Stimulated activated effector memory CD8-positive, alpha-beta T cell treated with anti-CD3 and anti-CD28 coated beads, Interleukin-12 subunit alpha, Interleukin-12 subunit beta, amount 100 ng/mL, for 72 hours (primary cell): ENCODE measurements around the gene CAPN8.
"Not testable (repeated sequence)": the region's sequence is repeated elsewhere in the genome, so short reads cannot be mapped to it uniquely, and the experiment has no call there.

Experiments
- ATAC-seq: fragments of 150-1000 bp; cut with Tn5 transposase; 2 replicates; pipeline ENCODE4 v1.10.0; 2021
- DNase-seq, 2 donors: peaks; one replicate each; pipeline ENCODE4 v3.0.0; 2021 to 2022; ENCODE audit warnings: low spot score in 2 of 2
- H3K27ac Mint-ChIP-seq: one replicate; pipeline ENCODE4 v1.8.0; 2022; ENCODE audit warnings: mild to moderate bottlenecking, mixed read lengths
- H3K36me3 Mint-ChIP-seq: one replicate; pipeline ENCODE4 v1.8.0; 2022; ENCODE audit warnings: mild to moderate bottlenecking, mixed read lengths
- H3K4me1 Mint-ChIP-seq: one replicate; pipeline ENCODE4 v1.8.0; 2022; ENCODE audit warnings: mixed read lengths
- H3K4me3 Mint-ChIP-seq: one replicate; pipeline ENCODE4 v1.8.0; 2022; ENCODE audit warnings: mild to moderate bottlenecking, mixed read lengths
- H3K9me3 Mint-ChIP-seq: one replicate; pipeline ENCODE4 v1.8.0; 2022; ENCODE audit warnings: mixed read lengths

The CAPN8 gene

DNA sequence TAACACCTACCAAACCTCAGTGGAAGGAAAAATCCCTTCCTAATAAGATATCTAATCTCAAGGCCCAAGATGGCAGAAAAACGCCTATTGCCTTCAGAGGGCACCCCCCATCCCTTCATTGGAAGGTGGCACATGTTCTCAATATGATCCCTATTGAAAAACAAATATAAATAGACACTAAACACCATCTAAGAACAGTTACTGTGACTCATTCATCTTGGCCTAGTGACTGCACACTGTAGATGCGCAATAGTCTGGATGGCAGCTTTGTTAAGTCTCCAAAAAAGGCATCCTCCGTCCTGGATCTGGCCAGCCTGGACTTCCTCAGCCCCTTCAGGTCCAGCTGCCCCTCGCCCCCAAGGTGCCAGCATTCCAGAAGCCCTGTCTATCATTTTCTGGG, 121.9 kb downstream of the CAPN8 start:
- H3K27ac Mint-ChIP-seq, result no peak overlapping the region
- ATAC-seq, result no peak
- H3K4me3 Mint-ChIP-seq, result no peak overlapping the region
- no peaks in the 10 kb centered on the region for H3K4me1 Mint-ChIP-seq
- no peaks in the 10 kb centered on the region for H3K9me3 Mint-ChIP-seq
- DNase-seq, result no peak
- no peaks in the 10 kb centered on the region for H3K36me3 Mint-ChIP-seq

DNA sequence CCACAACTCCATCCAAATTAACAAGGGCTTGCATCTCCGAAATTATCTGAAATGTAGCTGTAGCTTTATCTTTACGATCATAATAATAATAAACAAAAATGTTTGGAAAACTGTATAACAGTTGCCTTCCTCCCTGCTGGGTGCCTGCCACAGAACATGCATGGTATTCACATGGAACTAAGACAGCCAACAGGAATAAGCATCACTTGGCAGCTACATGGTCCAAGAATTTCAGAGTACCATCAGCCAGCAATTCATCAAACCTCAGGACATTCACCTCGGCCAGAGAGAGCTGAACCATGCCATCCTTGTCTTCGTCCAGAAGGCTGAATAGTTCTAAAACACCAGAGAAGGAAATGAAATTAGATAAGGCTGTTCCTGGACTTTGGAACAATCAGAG, 122.7 kb downstream of the CAPN8 start:
- ATAC-seq (no peak), DNase-seq (no peak)
- Mint-ChIP-seq H3K4me3 (no peak overlapping the region), H3K27ac (no peak overlapping the region), H3K9me3 (no peaks in the 10 kb centered on the region), H3K36me3 (no peaks in the 10 kb centered on the region), H3K4me1 (no peaks in the 10 kb centered on the region)

DNA sequence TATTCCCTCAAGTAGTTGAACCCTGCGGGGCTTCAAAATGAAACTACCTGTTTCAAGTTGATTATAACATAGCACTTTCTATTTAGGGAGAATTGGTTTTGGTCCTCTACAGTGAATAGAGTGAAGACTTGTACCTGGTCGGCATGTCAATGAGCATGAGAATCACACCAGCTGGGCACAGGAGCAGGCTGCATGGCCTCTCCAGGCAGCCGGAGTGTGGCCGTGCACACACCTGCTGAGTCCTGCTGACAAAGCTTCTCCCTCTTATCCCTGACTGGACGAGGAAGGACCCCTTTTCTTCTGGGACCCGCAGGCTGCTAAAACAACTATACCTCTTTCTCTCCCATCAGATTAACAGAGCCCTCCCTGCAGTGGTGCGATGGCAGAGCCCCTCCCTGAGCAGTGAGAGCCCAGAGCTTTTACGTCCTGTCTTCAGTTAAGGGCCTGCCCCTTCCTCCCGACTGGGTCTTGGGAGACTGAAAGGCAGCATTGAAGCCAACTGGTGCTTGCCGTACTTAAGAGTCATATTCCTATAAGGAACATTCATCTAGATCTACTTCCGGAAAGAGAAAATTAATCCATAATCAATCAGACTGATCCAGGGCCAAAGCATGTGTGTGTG, 124.9 kb downstream of the CAPN8 start:
- Mint-ChIP-seq H3K9me3 (no peaks in the 10 kb centered on the region), H3K27ac (no peak overlapping the region), H3K36me3 (no peaks in the 10 kb centered on the region), H3K4me1 (no peaks in the 10 kb centered on the region), H3K4me3 (no peak overlapping the region)
- ATAC-seq (no peak), DNase-seq (no peak)

DNA sequence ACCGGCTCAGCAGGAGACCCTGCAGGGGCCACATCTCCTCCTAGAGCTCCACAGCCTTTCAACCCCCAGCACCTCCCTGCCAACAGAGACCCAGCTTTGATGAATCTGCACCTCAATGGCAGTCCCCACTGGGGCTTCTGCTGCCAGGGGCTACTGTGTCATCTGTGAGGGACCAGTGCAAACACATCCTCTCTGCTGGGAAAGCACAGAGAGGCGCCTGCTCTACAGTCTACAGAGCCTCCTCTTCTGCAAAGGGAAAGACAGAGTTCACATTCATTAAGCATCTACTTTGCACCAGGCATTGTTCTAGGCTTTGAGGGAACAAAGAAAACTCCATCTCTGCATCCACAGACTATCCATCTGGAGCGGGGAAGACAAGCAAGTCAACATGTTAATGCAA, 125.8 kb downstream of the CAPN8 start:
- ATAC-seq, result no peak
- Mint-ChIP-seq H3K27ac (no peak overlapping the region), H3K9me3 (no peaks in the 10 kb centered on the region), H3K36me3 (no peaks in the 10 kb centered on the region), H3K4me1 (no peaks in the 10 kb centered on the region), H3K4me3 (no peak overlapping the region)
- no peak for DNase-seq

DNA sequence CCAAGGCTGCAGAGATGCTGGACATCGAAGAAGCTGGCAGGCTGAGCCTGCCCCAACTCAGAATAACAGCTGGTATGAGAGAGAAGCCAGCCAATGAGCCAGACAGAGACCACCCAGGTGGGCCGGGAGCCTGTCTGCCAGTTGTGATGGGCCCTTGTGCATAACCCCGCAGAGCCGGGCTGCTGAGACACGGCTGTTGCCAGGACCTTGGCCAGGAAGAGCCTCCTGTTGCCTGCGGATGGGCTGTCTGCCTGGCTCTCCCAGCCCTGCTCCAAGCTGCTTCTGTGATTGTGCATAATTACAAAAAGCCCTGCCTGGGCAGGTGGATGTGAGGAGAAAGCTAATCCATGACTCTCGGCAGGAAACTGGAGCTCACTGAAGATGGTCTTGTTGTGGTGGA, 126.5 kb downstream of the CAPN8 start:
- H3K4me3 Mint-ChIP-seq, result no peak overlapping the region
- no peak overlapping the region for H3K27ac Mint-ChIP-seq
- no peaks in the 10 kb centered on the region for H3K9me3 Mint-ChIP-seq
- ATAC-seq (no peak), DNase-seq (no peak)
- H3K36me3 Mint-ChIP-seq, result no peaks in the 10 kb centered on the region
- no peaks in the 10 kb centered on the region for H3K4me1 Mint-ChIP-seq

DNA sequence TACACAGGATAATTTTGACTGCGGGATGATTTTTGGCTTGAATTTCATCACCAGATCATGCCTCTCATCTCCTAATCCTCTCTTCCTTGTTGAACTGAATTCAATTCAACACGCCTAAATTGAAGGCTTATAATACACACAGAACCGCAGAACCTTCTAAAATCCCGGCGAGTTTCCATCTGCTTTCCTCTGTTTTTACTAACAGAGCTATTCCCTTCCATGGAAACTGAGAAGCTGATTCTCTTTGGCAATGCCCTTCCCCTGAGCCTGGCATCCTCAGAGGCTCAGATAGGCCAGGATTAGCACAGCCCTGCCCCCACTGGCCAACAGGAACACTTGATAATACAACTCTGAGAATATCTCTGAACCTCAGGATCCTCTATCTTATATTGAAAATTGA, 130.2 kb downstream of the CAPN8 start:
- Mint-ChIP-seq H3K4me1 (no peaks in the 10 kb centered on the region), H3K27ac (no peak overlapping the region), H3K36me3 (no peaks in the 10 kb centered on the region), H3K4me3 (no peak overlapping the region), H3K9me3 (no peaks in the 10 kb centered on the region)
- DNase-seq, result no peak
- ATAC-seq, result no peak

DNA sequence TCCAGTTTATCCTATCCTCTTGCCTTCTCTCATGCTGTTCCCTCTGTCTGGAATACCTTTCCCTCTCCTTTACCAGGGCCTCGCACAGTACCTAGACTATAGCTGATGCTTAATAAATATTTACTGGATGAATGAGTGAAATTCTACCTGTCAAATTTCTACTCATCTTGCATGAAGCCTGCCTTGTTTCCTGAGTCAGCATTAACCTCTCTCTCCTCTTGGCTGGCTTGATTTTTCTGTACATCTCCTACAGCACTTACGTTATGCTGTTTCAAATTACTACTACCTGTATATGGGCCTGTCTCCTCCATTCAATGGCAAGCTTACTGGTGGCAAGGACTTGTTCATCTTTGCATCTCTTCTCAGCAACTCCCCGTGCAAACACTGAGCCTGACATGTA, 130.8 kb downstream of the CAPN8 start:
- ATAC-seq (no peak), DNase-seq (no peak)
- no peak overlapping the region for H3K27ac Mint-ChIP-seq
- no peaks in the 10 kb centered on the region for H3K9me3 Mint-ChIP-seq
- no peak overlapping the region for H3K4me3 Mint-ChIP-seq
- no peaks in the 10 kb centered on the region for H3K4me1 Mint-ChIP-seq
- no peaks in the 10 kb centered on the region for H3K36me3 Mint-ChIP-seq

DNA sequence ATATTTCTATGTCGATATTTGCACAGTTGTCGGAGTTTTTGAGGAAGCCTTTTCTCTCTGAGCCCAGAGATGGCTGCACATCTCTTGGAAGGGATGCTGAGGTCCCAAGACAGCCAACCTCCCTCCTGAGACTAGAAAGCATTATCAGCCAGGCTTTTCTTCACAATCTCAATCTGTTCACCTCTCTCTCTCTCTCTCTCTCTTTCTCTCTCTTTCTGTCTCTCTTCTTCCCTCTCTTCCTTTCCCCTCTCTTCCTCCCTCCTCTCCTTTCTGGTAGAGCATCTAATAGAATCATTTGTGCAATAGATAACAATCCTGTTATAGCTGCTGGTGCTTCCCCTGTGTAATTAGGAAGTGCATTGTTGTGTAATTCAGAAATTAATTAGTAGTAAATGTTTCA, 131.8 kb downstream of the CAPN8 start:
- H3K27ac Mint-ChIP-seq, result no peak overlapping the region
- DNase-seq (no peak), ATAC-seq (no peak)
- H3K36me3 Mint-ChIP-seq, result no peaks in the 10 kb centered on the region
- H3K4me1 Mint-ChIP-seq, result no peaks in the 10 kb centered on the region
- no peak overlapping the region for H3K4me3 Mint-ChIP-seq
- no peaks in the 10 kb centered on the region for H3K9me3 Mint-ChIP-seq

DNA sequence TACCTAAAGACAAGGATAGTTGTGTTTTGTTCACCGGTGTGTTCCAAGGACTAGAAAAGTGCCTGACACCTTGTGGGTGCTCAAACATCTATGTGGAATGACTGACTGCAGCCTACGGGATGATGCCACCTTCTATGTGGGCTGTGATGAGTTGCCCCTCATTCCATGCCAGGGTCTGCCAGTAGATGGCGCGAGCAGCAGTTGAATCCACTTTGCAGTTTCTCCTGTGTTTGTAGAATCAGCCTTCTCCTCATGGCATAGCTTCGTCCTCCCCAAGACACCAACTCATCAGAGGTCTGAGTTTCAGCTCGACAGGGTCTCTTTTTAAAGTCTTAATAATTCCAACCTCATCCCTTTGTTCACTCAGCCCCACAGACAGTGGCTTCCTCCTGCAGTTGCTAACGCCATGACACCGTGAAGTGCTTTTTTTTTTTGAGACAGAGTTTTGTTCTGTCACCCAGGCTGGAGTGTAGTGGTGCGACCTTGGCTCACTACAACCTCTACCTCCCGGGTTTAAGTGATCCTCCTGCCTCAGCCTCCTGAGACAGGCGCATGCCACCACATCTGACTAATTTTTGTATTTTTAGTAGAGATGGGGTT, 133.7 kb downstream of the CAPN8 start:
- Mint-ChIP-seq H3K4me3 (no peak overlapping the region), H3K4me1 (no peaks in the 10 kb centered on the region), H3K36me3 (no peaks in the 10 kb centered on the region), H3K27ac (no peak overlapping the region), H3K9me3 (peaks cover 5% of the 10 kb centered on the region)
- DNase-seq (peak; percentile 16 to 74), ATAC-seq (peak; percentile 72)

DNA sequence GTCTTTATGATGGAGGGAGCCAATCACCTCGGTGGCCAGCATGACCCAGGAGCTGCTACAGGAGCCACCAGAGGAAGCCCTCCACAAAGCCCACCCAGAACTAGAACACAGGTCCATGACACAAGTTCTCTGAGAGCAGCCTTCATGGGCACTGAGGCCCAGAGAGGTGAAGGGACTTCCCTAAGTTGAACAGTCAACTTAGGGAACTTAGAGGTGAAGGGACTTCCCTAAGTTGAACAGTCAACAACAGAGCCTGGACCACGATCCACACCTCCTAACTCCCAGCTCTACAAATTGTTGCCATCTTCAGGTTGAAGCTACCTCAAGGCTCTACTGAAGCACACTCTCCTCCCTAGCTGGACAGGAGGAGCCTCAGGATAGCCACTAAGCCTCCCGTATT, 139.5 kb downstream of the CAPN8 start:
- no peak overlapping the region for H3K4me3 Mint-ChIP-seq
- no peaks in the 10 kb centered on the region for H3K4me1 Mint-ChIP-seq
- no peak overlapping the region for H3K27ac Mint-ChIP-seq
- DNase-seq (no peak), ATAC-seq (peak; percentile 78)
- H3K36me3 Mint-ChIP-seq, result no peaks in the 10 kb centered on the region
- peaks cover 5% of the 10 kb centered on the region for H3K9me3 Mint-ChIP-seq

DNA sequence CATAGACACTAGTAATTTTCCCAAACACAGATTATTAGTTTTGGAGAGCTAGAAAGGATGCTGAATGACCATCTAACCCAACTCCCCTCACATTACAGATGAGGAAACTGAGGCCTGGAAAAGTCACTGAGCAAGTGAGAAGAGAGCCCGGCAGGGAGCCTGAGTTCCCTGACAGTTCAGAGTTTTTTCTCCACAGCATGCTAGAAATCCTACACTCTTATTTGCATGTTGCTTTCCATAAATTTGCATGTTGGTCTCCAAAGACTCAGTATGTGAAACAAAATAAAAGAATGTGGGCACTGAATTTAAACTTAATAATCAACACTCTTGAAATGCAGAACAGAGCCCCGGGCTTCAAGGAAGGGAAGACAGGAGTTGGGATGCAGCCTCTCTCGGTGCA, 140.0 kb downstream of the CAPN8 start:
- DNase-seq, result no peak
- Mint-ChIP-seq H3K27ac (no peak overlapping the region), H3K4me3 (no peak overlapping the region), H3K4me1 (no peaks in the 10 kb centered on the region), H3K36me3 (no peaks in the 10 kb centered on the region), H3K9me3 (peaks cover 5% of the 10 kb centered on the region)
- no peak for ATAC-seq

DNA sequence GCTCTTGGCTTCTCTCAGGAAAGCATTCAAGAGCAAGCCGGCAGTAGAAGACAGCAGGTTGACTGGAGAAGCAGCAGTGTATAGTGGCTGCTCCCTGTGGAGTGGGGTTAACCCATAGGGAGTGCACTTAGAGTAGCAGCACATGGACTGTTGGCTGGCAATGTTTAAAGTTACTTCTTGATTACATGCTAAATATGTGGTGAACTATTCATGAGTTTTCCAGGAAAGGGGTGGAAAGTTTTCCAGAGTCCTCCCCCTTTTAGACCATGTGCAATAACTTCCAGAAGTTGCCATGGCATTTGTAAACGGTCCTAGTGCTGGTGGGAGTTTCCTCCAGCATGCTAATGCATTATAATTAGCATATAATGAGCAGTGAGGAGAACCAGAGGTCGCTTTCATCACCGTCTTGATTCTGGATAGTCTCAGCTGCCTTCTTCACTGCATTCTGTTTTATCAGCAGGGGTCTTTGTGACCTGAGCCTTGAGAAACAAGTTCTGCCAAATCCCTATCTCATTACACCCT, 140.5 kb downstream of the CAPN8 start:
- H3K9me3 Mint-ChIP-seq, result peaks cover 5% of the 10 kb centered on the region

DNA sequence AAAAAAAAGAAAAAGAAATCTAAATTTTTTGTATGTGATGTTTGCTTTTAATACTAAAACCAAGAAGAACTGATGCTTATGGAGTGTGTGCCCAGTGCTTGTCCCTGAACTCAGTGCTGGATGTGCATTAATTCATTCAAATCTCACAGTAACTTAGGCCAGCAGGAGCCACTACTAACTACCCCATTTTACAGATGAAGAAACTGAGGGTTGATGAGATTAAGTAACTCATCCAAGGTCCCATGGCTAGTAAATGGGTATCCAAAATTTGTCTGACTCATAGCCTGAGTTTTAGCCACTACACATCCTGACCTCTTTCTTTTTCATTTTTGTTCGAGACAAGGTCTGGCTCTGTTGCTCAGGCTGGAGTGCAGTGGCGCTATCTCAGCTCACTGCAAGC, 144.4 kb downstream of the CAPN8 start:
- ATAC-seq, result no peak
- no peak for DNase-seq
- Mint-ChIP-seq H3K4me1 (peaks cover 6% of the 10 kb centered on the region), H3K4me3 (no peak overlapping the region), H3K36me3 (no peaks in the 10 kb centered on the region), H3K9me3 (no peaks in the 10 kb centered on the region), H3K27ac (no peak overlapping the region)

More for the DNA sequence above, 140.5 kb downstream of the CAPN8 start:
- Mint-ChIP-seq H3K36me3 (no peaks in the 10 kb centered on the region), H3K4me3 (no peak overlapping the region), H3K4me1 (no peaks in the 10 kb centered on the region), H3K27ac (no peak overlapping the region)
- ATAC-seq (no peak), DNase-seq (no peak)

DNA sequence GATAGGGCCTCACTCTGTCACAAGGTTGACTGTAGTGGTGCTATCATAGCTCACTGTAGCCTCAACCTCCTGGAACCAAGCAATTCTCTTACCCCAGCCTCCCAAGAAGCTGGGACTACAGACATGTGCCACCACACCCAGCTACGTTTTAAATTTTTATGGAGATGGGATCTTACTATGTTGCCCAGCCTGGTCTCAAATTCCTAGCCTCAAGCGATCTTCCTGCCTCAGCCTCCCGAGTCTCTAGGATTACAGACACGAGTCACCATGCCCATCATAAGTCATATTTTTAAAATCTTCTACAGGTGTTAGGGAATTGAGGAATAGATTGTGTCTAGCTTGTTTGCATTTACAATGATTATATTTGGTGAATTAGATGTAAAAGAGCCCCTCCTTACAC, 145.3 kb downstream of the CAPN8 start:
- Mint-ChIP-seq H3K4me3 (no peak overlapping the region), H3K4me1 (peaks cover 16% of the 10 kb centered on the region), H3K27ac (no peak overlapping the region), H3K9me3 (no peaks in the 10 kb centered on the region), H3K36me3 (no peaks in the 10 kb centered on the region)
- no peak for DNase-seq
- ATAC-seq, result no peak

DNA sequence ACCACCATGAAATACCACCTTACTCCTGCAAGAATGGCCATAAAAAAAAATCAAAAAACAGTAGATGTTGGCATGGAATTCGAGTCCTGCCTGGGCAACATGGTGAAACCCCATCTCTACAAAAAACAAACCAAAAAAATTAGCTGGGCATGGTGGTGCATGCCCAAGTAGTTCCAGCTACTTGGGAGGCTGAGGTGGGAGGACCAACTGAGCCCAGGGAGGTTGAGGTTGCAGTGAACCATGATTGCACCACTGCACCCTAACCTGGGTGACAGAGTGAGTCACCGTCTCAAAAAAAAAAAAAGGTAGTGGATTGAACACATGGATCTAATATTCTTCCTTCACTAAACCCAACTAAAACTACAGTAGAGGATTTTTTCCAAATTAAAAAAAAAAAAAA, 146.4 kb downstream of the CAPN8 start:
- Mint-ChIP-seq H3K36me3 (no peaks in the 10 kb centered on the region), H3K4me1 (peaks cover 26% of the 10 kb centered on the region), H3K4me3 (no peak overlapping the region), H3K27ac (no peak overlapping the region), H3K9me3 (no peaks in the 10 kb centered on the region)
- no peak for DNase-seq
- no peak for ATAC-seq

DNA sequence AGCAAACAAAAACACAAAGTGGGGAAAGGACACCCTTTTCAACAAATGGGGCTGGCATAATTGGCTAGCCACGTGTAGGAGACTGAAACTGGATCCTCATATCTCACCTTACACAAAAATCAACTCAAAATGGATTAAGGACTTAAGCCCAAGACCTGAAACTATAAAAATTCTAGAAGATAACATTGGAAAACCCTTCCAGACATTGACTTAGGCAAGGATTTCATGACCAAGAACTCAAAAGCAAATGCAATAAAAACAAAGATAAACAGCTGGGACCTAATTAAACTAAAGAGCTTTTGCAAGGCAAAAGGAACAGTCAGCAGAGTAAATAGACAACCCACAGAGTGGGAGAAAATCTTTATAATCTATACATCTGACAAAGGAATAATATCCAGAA, 146.9 kb downstream of the CAPN8 start:
- not testable (repeated sequence) for H3K9me3 Mint-ChIP-seq, ATAC-seq, DNase-seq, H3K4me3 Mint-ChIP-seq, H3K27ac Mint-ChIP-seq, H3K36me3 Mint-ChIP-seq
- H3K4me1 Mint-ChIP-seq, result peaks cover 27% of the 10 kb centered on the region
